SK-N-SH (cell line): ENCODE results near the gene ANKRD60.

ENCODE experiments used
- CTCF ChIP-seq: fragments of 200-600 bp; sonication (generic); IDR thresholded peaks from 2 replicates; pipeline ENCODE4 v1.6.1; 2017; ENCODE audit warnings: antibody characterized with exemption, mild to moderate bottlenecking, moderate library complexity
- FOXJ3 ChIP-seq: sonication (generic); formaldehyde crosslinking; IDR thresholded peaks from 2 replicates; pipeline ENCODE4 v1.5.1; 2020; ENCODE audit warnings: mild to moderate bottlenecking, missing genetic modification reagents
- GABPA ChIP-seq: IDR thresholded peaks from 2 replicates; pipeline ENCODE4 v1.4.0; 2012; ENCODE audit warnings: low read depth, mild to moderate bottlenecking
- IRF3 ChIP-seq: fragments of 150-350 bp; IDR thresholded peaks from 2 replicates; pipeline ENCODE4 v1.6.1; 2016; ENCODE audit warnings: mild to moderate bottlenecking, low read depth, low read length
- MAX ChIP-seq: IDR thresholded peaks from 2 replicates; pipeline ENCODE4 v1.4.0; 2012; ENCODE audit warnings: low read depth
- MEF2A ChIP-seq: IDR thresholded peaks from 2 replicates; pipeline ENCODE4 v1.4.0; 2012; ENCODE audit warnings: low read depth, borderline replicate concordance
- NFIC ChIP-seq: IDR thresholded peaks from 2 replicates; pipeline ENCODE4 v1.4.0; 2012; ENCODE audit warnings: borderline replicate concordance
- POLR2AphosphoS5 ChIP-seq: IDR thresholded peaks from 2 replicates; pipeline ENCODE4 v1.6.1; 2012; ENCODE audit warnings: low read depth, low read length
- RAD21 ChIP-seq: IDR thresholded peaks from 2 replicates; pipeline ENCODE4 v1.6.1; 2012; ENCODE audit warnings: mild to moderate bottlenecking, low read length
- RFX5 ChIP-seq: IDR thresholded peaks from 2 replicates; pipeline ENCODE4 v1.6.1; 2012; ENCODE audit warnings: mild to moderate bottlenecking, improper control_type of control experiment, low read length
- SIN3A ChIP-seq: IDR thresholded peaks from 2 replicates; pipeline ENCODE4 v1.6.1; 2012; ENCODE audit warnings: low read depth, mild to moderate bottlenecking, low read length, moderate library complexity, borderline replicate concordance
- SMC3 ChIP-seq: IDR thresholded peaks from 2 replicates; pipeline ENCODE4 v1.6.1; 2012; ENCODE audit warnings: low read depth, low read length, improper control_type of control experiment
- USF1 ChIP-seq: IDR thresholded peaks from 2 replicates; pipeline ENCODE4 v1.4.0; 2012; ENCODE audit warnings: low read depth, borderline replicate concordance
- ZBTB33 ChIP-seq: IDR thresholded peaks from 2 replicates; pipeline ENCODE4 v1.4.0; 2012; ENCODE audit warnings: low read depth, borderline replicate concordance

GRCh38 chr20:58256307-58256706 lies 27.9 kb upstream of the ANKRD60 start:
- no peak for TF ChIP-seq POLR2AphosphoS5
- no peak for TF ChIP-seq CTCF
- no peak for TF ChIP-seq RAD21
- no peak for TF ChIP-seq RFX5
- TF ChIP-seq USF1 = no peak
- TF ChIP-seq MEF2A = no peak
- TF ChIP-seq ZBTB33 = no peak
- TF ChIP-seq MAX = no peak
- TF ChIP-seq NFIC = no peak
- TF ChIP-seq GABPA = no peak
- no peak for TF ChIP-seq IRF3
- TF ChIP-seq SMC3 = no peak
- no peak for TF ChIP-seq SIN3A
- TF ChIP-seq FOXJ3 (CRISPR knock-in tag) = no peak
